AG09309 (cell line): ENCODE results near the gene ACSF2.

Source experiments
- DNase-seq: peaks from one replicate; pipeline ENCODE4 v3.0.0-alpha.2; 2010; ENCODE audit warnings: low read depth
- H3K4me3 ChIP-seq: 2 replicates; pipeline ENCODE4 v1.5.1; 2011; ENCODE audit warnings: mild to moderate bottlenecking, low read depth, low read length, moderate library complexity; ENCODE audit not compliant: control insufficient read depth
- TF ChIP-seq, protein P1 (sequence below): IDR thresholded peaks from 2 replicates; pipeline ENCODE4 v1.5.1; 2011; ENCODE audit warnings: mild to moderate bottlenecking, low read depth, low read length, inconsistent platforms; ENCODE audit not compliant: insufficient read depth, control insufficient read depth; ENCODE audit errors: missing control alignments

Gene ACSF2

GRCh38 chr17:50499721-50500120 is 73.7 kb downstream of the ACSF2 start:
- TF ChIP-seq, protein P1, sequence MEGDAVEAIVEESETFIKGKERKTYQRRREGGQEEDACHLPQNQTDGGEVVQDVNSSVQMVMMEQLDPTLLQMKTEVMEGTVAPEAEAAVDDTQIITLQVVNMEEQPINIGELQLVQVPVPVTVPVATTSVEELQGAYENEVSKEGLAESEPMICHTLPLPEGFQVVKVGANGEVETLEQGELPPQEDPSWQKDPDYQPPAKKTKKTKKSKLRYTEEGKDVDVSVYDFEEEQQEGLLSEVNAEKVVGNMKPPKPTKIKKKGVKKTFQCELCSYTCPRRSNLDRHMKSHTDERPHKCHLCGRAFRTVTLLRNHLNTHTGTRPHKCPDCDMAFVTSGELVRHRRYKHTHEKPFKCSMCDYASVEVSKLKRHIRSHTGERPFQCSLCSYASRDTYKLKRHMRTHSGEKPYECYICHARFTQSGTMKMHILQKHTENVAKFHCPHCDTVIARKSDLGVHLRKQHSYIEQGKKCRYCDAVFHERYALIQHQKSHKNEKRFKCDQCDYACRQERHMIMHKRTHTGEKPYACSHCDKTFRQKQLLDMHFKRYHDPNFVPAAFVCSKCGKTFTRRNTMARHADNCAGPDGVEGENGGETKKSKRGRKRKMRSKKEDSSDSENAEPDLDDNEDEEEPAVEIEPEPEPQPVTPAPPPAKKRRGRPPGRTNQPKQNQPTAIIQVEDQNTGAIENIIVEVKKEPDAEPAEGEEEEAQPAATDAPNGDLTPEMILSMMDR, result no peak
- H3K4me3 ChIP-seq, result no peak overlapping the region
- no peak for DNase-seq

GRCh38 chr17:50501054-50501453 is 75.0 kb downstream of the ACSF2 start:
- TF ChIP-seq, protein P1, result peak; percentile 43
- DNase-seq, result no peak
- H3K4me3 ChIP-seq, result no peak overlapping the region

- DNase-seq, result no peak
- H3K4me3 ChIP-seq, result no peak overlapping the region
- TF ChIP-seq, protein P1, result no peak
Measured at GRCh38 chr17:50502301-50502990, 76.4 kb downstream of the ACSF2 start.

DNA sequence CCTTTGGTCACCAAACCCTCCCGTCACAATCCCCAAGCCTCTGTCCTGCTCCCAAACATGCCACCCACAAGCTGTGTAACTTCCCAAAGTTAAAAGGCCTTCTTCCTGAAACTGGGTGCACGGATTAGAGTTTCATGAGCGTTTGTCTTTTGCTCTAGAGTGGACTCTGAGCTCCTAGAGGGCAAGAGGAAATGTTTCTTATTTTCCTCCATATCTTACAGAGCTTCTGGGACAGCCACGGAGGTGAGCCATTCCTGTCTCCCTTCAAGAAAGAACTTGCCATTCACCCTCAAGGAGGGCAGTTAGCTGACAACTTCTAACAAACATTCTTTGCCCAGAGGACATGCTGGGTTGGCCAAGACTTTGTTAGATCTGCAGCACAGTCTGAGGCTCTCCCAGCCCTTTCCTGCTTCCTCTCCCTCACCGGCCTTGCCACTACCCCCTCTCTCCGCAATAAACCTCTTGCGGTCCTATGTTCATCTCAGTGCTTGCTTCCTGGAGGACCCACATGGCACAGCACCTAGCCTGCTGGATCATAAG is 79.6 kb downstream of the ACSF2 start:
- H3K4me3 ChIP-seq, result no peak overlapping the region
- TF ChIP-seq, protein P1, result no peak
- DNase-seq, result no peak

- DNase-seq, result no peak
- TF ChIP-seq, protein P1, result no peak
- no peak overlapping the region for H3K4me3 ChIP-seq
Measured at GRCh38 chr17:50506298-50506697, 80.3 kb downstream of the ACSF2 start.

- TF ChIP-seq, protein P1, result no peak
- no peak for DNase-seq
- H3K4me3 ChIP-seq, result peak within 1 kb of the TSS; percentile 55
Measured at GRCh38 chr17:50507871-50508572, 82.0 kb downstream of the ACSF2 start, which contains the start of gene MYCBPAP. MYCBPAP (plus strand) TSS chr17:50508439; CDS start chr17:50508675, 236 bp downstream.
